Smooth muscle cell of trachea (primary cell): ENCODE data around the gene UPB1. TPM values are rescaled to one million over a fixed set of nuclear protein-coding genes. Genes with fewer than 3 reads are reported as not detected.

Source experiments
- total RNA-seq: library from RNA; depleted of rRNA; stranded (reverse); fragments of >200 nt; gene quantifications from 2 replicates; pipeline ENCODE4 v1.2.1, GENCODE V29; 2014

UPB1 gene
- not detected in 2 replicates for total RNA-seq

GRCh38 chr22:24494528-24495364 lies at the start of gene UPB1:
Gene UPB1, plus strand, starts transcription at chr22:24495332. Its CDS starts 72 bp downstream, at chr22:24495404.

GRCh38 chr22:24554313-24555164 lies 59.4 kb downstream of the UPB1 start, which contains the start of gene GUCD1:
Gene GUCD1, minus strand, starts transcription at chr22:24555138. Its CDS starts 147 bp downstream, at chr22:24554991.

DNA sequence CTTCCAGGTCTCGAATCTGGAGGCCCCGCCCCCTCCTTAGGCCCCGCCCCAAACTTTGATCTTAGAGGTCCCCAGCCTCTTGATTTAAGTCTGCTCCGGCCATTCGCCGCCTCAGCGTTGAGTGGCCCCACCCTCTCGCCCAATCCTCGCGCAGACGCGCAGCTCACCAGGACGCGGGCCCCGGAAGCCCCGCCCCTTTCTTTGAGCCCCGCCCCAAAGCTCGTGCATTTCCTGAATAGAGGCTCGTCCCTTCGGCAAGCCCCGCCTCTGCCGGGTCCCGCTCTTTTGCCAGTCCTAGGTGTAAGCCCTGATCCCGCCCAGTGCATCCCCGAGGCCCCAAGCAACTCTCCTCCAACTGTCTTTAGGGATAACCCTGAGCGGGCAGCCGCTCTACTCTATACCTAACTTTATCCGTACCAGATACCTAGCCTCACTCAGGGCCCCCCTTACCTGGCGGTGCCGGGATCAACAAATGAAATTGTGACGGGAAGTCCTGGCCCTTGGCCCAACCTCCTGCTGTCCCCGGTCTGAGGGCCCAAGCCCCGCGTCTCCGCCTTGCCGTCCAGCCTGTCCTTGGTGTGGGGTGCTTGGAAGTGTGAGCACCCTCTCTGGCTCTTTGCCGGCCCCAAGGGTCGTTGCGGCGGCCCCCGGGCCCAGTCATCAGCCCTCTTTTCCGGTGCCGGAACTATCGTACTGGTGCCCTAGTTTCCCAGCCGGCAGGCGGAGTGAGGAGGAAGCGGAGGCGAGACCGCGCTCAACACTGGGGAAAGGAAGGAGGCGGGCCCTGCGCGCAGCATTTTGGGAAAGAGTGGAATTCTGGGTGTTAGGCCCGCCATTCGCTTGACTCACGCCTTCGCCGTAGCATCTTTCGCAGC lies 60.3 kb downstream of the UPB1 start, which contains the start of gene SNRPD3:
TSS of gene SNRPD3 (plus strand) at position 835 of the 875 bp plus-strand sequence. CDS start 1,676 bp downstream, outside the sequence.

Other genes starting within 250 kb of the UPB1 start
- gene SPECC1L, start 224.5 kb upstream of the UPB1 start, total RNA-seq, result 36.4 and 37.9 TPM in 2 replicates
- 1.2 TPM in 2 replicates for gene ADORA2A, start 67.7 kb upstream of the UPB1 start, total RNA-seq
- 122 and 245 TPM in 2 replicates for gene GUCD1, start 59.8 kb downstream of the UPB1 start, total RNA-seq
- gene SNRPD3, start 60.7 kb downstream of the UPB1 start, total RNA-seq, result 88.3 and 172 TPM in 2 replicates
- 5.5 and 13.9 TPM in 2 replicates for gene LRRC75B, start 97.7 kb downstream of the UPB1 start, total RNA-seq
- 0.44 and 2.6 TPM in 2 replicates for gene GGT1, start 107.9 kb downstream of the UPB1 start, total RNA-seq